Measurements from ENCODE around the gene PDE4B.

The PDE4B gene

DNA sequence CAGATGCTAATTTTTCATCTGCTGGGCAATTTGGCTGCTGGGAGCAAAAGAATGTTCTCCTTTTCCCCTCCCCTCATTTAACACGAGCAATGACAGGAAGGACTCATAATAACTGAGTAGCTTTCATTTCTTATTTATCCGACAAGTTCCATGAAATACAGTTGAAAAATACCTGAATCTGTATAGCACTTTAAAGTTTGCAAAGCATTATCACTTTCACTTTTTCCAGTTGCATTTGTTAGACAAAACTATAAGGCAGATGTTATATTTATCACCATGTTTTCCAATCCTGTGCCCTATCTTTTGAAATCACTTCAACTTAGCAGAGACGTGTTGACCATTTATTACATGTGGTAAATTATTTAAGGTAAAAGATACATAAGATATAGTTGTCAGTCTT, 390.7 kb downstream of the PDE4B start:
- H3K27ac ChIP-seq (ENCODE audit: low read length): no peak overlapping the region
- no peak overlapping the region for H3K4me3 ChIP-seq (ENCODE audit: low read length)
- no peaks in the 10 kb centered on the region for H3K36me3 ChIP-seq (ENCODE audit: control insufficient read depth, insufficient read depth, low read length)
- no CpG with 5 or more reads among the region's 3 CpGs for WGBS (ENCODE audit: insufficient coverage, insufficient read length)
- no peak for DNase-seq (ENCODE audit: low read depth, low spot score)
- H3K4me1 ChIP-seq (ENCODE audit: control insufficient read depth, insufficient read depth, low read length): no peaks in the 10 kb centered on the region
- H3K27me3 ChIP-seq (ENCODE audit: control insufficient read depth, insufficient read depth, low read length): no peaks in the 10 kb centered on the region
- no peaks in the 10 kb centered on the region for H3K9me3 ChIP-seq (ENCODE audit: control insufficient read depth, insufficient read depth, low read length)

DNA sequence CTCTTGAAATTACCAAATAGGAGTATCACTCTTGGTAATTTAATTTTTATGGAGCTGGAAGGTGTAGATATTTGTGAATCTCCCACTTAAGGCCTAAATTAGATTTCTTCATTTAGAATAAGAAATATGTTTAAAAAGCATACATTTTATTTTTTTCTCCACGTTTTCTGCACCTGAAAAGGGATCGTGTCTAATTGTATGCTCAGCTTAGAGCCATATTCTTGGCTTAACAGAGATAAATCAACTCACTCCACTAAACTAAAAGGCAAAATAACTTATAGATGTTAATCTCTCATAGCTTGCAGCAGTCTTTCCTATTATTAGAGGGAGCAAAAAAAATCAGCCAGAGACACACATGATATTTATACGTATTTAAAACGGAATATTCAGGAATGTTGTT, 404.4 kb downstream of the PDE4B start:
- Histone ChIP-seq H3K4me3 (ENCODE audit: low read length) (no peak overlapping the region), H3K36me3 (ENCODE audit: control insufficient read depth, insufficient read depth, low read length) (no peaks in the 10 kb centered on the region), H3K27ac (ENCODE audit: low read length) (no peak overlapping the region), H3K27me3 (ENCODE audit: control insufficient read depth, insufficient read depth, low read length) (no peaks in the 10 kb centered on the region), H3K4me1 (ENCODE audit: control insufficient read depth, insufficient read depth, low read length) (no peaks in the 10 kb centered on the region), H3K9me3 (ENCODE audit: control insufficient read depth, insufficient read depth, low read length) (no peaks in the 10 kb centered on the region)
- no CpG with 5 or more reads among the region's 4 CpGs for whole genome bisulfite sequencing (ENCODE audit: insufficient coverage, insufficient read length)
- no peak for DNase-seq (ENCODE audit: low read depth, low spot score)

DNA sequence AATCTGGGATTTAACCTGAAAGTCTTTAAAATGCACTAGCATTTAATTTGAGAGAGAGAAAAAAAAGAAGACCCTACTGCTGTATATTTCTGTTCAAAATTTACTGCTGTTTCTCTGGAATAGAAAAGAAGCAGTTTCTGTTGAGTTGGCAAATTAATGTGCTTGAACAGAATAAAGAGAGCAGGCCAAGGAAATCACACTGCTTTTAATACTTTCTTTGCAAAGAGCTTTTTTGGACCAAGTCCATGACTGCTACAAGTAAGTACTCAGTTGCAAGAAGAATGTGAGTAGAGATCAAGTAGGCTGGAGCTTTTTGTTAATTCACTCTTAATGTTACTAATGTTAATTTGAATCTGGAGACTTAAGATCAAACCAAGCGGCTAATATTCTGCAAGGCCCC, 405.1 kb downstream of the PDE4B start:
- no peaks in the 10 kb centered on the region for H3K4me1 ChIP-seq (ENCODE audit: control insufficient read depth, insufficient read depth, low read length)
- H3K36me3 ChIP-seq (ENCODE audit: control insufficient read depth, insufficient read depth, low read length): no peaks in the 10 kb centered on the region
- no peaks in the 10 kb centered on the region for H3K27me3 ChIP-seq (ENCODE audit: control insufficient read depth, insufficient read depth, low read length)
- no peak for DNase-seq (ENCODE audit: low read depth, low spot score)
- H3K27ac ChIP-seq (ENCODE audit: low read length): no peak overlapping the region
- H3K4me3 ChIP-seq (ENCODE audit: low read length): no peak overlapping the region
- H3K9me3 ChIP-seq (ENCODE audit: control insufficient read depth, insufficient read depth, low read length): no peaks in the 10 kb centered on the region
- no CpG with 5 or more reads among the region's 1 CpG for WGBS (ENCODE audit: insufficient coverage, insufficient read length)

DNA sequence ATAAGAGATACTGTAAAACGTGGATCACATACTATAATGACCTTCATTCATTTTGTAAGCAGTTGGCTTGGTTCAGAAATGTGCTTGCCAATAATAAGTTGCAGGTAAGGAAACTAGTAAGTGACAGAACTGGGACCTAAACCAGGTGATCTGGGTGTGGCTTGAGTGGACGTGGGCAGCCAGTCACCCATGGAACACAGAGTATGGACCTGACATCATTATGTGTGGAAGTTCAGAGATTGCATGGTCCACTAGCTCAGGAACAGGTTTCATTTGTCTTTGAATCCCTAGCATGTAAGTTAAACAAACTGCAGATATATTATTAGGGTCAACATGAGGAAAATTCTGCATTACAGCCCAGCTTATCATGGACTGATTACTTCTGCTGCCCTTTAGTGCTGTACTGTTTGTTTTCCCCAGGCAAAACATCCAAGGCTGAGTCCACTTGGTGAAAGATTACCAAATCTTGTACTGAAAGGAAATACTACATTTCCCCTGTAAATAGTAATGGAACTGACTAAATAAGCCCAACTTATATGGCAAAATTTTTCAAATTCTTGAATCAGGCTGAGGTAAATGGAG, 414.0 kb downstream of the PDE4B start:
- H3K9me3 ChIP-seq (ENCODE audit: control insufficient read depth, insufficient read depth, low read length): peaks cover 3% of the 10 kb centered on the region
- no peak for DNase-seq (ENCODE audit: low read depth, low spot score)
- no peaks in the 10 kb centered on the region for H3K27me3 ChIP-seq (ENCODE audit: control insufficient read depth, insufficient read depth, low read length)
- no CpG with 5 or more reads among the region's 2 CpGs for WGBS (ENCODE audit: insufficient coverage, insufficient read length)
- no peak overlapping the region for H3K4me3 ChIP-seq (ENCODE audit: low read length)
- H3K4me1 ChIP-seq (ENCODE audit: control insufficient read depth, insufficient read depth, low read length): no peaks in the 10 kb centered on the region
- H3K27ac ChIP-seq (ENCODE audit: low read length): no peak overlapping the region
- H3K36me3 ChIP-seq (ENCODE audit: control insufficient read depth, insufficient read depth, low read length): no peaks in the 10 kb centered on the region

DNA sequence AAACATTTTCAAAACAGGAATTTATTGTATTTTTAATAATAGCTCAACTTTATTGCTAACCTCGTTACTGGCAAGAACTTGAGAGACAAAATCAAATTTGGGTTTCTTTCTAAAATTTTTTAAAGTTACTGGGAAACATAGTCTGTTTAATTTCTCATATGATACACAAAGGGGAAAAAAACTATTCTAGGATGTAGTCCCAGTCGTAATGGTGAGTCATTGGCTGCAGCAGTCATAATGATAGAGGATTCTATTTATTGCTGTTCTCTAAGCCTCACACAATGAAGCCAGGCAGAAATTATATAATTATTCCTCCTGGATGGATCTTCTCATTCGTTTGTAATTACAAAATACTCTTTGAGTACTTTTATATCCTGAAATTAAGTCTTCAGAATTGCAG, 414.8 kb downstream of the PDE4B start:
- Histone ChIP-seq H3K27ac (ENCODE audit: low read length) (no peak overlapping the region), H3K36me3 (ENCODE audit: control insufficient read depth, insufficient read depth, low read length) (no peaks in the 10 kb centered on the region), H3K4me3 (ENCODE audit: low read length) (no peak overlapping the region), H3K27me3 (ENCODE audit: control insufficient read depth, insufficient read depth, low read length) (no peaks in the 10 kb centered on the region), H3K9me3 (ENCODE audit: control insufficient read depth, insufficient read depth, low read length) (peaks cover 3% of the 10 kb centered on the region), H3K4me1 (ENCODE audit: control insufficient read depth, insufficient read depth, low read length) (no peaks in the 10 kb centered on the region)
- no peak for DNase-seq (ENCODE audit: low read depth, low spot score)
- no CpG with 5 or more reads among the region's 3 CpGs for WGBS (ENCODE audit: insufficient coverage, insufficient read length)

GRCh38 chr1:66208632-66209031, 415.9 kb downstream of the PDE4B start:
- Histone ChIP-seq H3K27me3 (ENCODE audit: control insufficient read depth, insufficient read depth, low read length) (no peaks in the 10 kb centered on the region), H3K27ac (ENCODE audit: low read length) (no peak overlapping the region), H3K4me1 (ENCODE audit: control insufficient read depth, insufficient read depth, low read length) (no peaks in the 10 kb centered on the region), H3K9me3 (ENCODE audit: control insufficient read depth, insufficient read depth, low read length) (peaks cover 3% of the 10 kb centered on the region), H3K36me3 (ENCODE audit: control insufficient read depth, insufficient read depth, low read length) (no peaks in the 10 kb centered on the region), H3K4me3 (ENCODE audit: low read length) (no peak overlapping the region)
- DNase-seq (ENCODE audit: low read depth, low spot score): no peak

DNA sequence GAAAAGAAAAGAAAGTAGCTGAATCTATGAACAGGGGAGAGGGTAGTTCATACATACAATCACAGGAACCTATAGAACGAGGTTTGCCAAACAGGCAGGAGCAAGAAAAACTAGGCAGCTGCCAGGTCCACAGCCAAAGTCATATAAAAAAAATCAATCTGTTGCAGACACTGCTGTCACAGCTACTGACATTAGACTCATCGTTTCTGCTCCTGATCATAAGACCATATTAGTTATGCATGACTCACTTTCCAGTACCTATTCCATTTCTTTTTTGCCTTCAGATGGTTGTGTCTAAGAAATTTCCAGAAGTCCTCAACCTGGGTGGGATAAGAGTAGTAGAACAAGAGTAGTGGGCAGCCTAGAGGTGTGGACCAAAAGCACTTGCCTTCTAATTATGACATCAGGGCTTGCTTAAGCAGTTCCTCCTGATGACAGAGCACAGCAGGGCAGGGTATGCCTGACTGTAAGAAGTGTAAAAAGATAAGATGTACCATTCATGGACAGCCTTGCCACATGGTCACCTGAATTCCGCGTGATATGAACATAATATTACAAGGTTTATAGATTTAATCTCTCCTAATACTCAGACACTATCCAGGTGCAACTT, 418.0 kb downstream of the PDE4B start:
- no peak for DNase-seq (ENCODE audit: low read depth, low spot score)
- no peaks in the 10 kb centered on the region for H3K36me3 ChIP-seq (ENCODE audit: control insufficient read depth, insufficient read depth, low read length)
- no peak overlapping the region for H3K27ac ChIP-seq (ENCODE audit: low read length)
- H3K9me3 ChIP-seq (ENCODE audit: control insufficient read depth, insufficient read depth, low read length): peaks cover under 1% of the 10 kb centered on the region
- H3K27me3 ChIP-seq (ENCODE audit: control insufficient read depth, insufficient read depth, low read length): no peaks in the 10 kb centered on the region
- H3K4me1 ChIP-seq (ENCODE audit: control insufficient read depth, insufficient read depth, low read length): no peaks in the 10 kb centered on the region
- H3K4me3 ChIP-seq (ENCODE audit: low read length): no peak overlapping the region
- WGBS (ENCODE audit: insufficient coverage, insufficient read length): no CpG with 5 or more reads among the region's 4 CpGs

DNA sequence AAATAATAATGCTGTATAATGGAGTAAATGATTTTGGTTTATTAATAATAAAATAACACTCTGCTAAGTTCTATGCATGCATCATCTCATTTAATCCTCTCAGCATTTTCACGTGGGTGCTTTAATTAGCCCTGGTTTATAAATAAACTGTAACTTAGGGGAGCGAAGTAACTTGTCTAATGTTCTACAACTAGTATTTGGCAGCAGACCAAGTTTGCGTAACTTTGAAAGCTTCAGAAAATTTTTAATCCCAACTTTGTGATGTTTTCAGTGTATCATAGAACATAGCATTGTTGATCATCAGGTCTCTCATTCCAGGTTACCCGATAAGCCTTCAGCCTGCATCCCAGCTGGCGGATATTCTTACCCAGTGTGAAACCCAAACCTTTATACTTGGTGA, 418.8 kb downstream of the PDE4B start:
- Histone ChIP-seq H3K27ac (ENCODE audit: low read length) (no peak overlapping the region), H3K27me3 (ENCODE audit: control insufficient read depth, insufficient read depth, low read length) (no peaks in the 10 kb centered on the region), H3K4me1 (ENCODE audit: control insufficient read depth, insufficient read depth, low read length) (no peaks in the 10 kb centered on the region), H3K9me3 (ENCODE audit: control insufficient read depth, insufficient read depth, low read length) (no peaks in the 10 kb centered on the region; the same call in 1 of the 2 replicates), H3K36me3 (ENCODE audit: control insufficient read depth, insufficient read depth, low read length) (no peaks in the 10 kb centered on the region), H3K4me3 (ENCODE audit: low read length) (no peak overlapping the region)
- DNase-seq (ENCODE audit: low read depth, low spot score): no peak
- no CpG with 5 or more reads among the region's 5 CpGs for WGBS (ENCODE audit: insufficient coverage, insufficient read length)

DNA sequence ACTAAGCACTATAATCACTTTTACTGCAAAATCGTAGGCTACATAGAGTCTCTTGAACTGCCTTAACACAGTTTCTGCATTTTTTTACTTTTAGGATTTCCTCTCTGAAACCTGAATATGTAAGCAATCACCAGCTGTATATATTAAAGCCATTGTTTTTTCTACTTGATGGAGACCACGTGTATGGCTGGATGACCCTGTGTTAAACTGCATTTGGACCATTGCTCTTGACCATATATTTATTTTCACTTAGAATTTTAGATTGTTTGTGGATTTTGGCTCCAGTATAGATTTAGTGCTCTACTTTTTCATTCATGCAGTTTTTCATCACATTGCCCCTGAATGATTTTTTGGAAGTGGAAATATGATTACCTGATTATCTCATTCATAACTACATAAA, 420.8 kb downstream of the PDE4B start:
- H3K27ac ChIP-seq (ENCODE audit: low read length): no peak overlapping the region
- H3K9me3 ChIP-seq (ENCODE audit: control insufficient read depth, insufficient read depth, low read length): no peaks in the 10 kb centered on the region
- no peaks in the 10 kb centered on the region for H3K4me1 ChIP-seq (ENCODE audit: control insufficient read depth, insufficient read depth, low read length)
- no peak for DNase-seq (ENCODE audit: low read depth, low spot score)
- H3K36me3 ChIP-seq (ENCODE audit: control insufficient read depth, insufficient read depth, low read length): no peaks in the 10 kb centered on the region
- H3K27me3 ChIP-seq (ENCODE audit: control insufficient read depth, insufficient read depth, low read length): no peaks in the 10 kb centered on the region
- WGBS (ENCODE audit: insufficient coverage, insufficient read length): no CpG with 5 or more reads among the region's 2 CpGs
- no peak overlapping the region for H3K4me3 ChIP-seq (ENCODE audit: low read length)

DNA sequence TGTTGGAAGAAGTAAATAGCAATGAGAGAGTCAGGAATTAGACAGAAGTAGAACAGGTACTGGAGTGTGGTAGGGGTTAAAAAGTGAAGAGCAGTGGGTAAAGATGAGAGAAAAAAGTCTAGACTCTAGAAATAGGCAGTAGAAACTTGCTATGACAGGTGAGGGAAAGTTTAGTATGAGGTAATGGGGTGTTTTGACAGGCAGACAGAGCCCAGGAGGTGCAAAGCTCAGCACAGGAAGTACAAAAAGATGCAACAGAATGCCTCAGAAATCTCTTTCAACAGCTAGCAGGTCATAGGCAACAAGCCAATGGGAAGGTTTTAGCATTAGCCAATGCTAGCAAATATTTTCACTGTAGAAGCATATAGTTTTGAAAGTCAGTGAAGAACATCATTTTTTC, 422.2 kb downstream of the PDE4B start:
- no peak overlapping the region for H3K27ac ChIP-seq (ENCODE audit: low read length)
- no peaks in the 10 kb centered on the region for H3K36me3 ChIP-seq (ENCODE audit: control insufficient read depth, insufficient read depth, low read length)
- H3K4me3 ChIP-seq (ENCODE audit: low read length): no peak overlapping the region
- no peak for DNase-seq (ENCODE audit: low read depth, low spot score)
- H3K9me3 ChIP-seq (ENCODE audit: control insufficient read depth, insufficient read depth, low read length): no peaks in the 10 kb centered on the region
- no peaks in the 10 kb centered on the region for H3K4me1 ChIP-seq (ENCODE audit: control insufficient read depth, insufficient read depth, low read length)
- no peaks in the 10 kb centered on the region for H3K27me3 ChIP-seq (ENCODE audit: control insufficient read depth, insufficient read depth, low read length)

- WGBS (ENCODE audit: insufficient coverage, insufficient read length): no CpG with 5 or more reads among the region's 1 CpG
- Histone ChIP-seq H3K4me1 (ENCODE audit: control insufficient read depth, insufficient read depth, low read length) (no peaks in the 10 kb centered on the region), H3K9me3 (ENCODE audit: control insufficient read depth, insufficient read depth, low read length) (no peaks in the 10 kb centered on the region), H3K36me3 (ENCODE audit: control insufficient read depth, insufficient read depth, low read length) (no peaks in the 10 kb centered on the region), H3K27me3 (ENCODE audit: control insufficient read depth, insufficient read depth, low read length) (no peaks in the 10 kb centered on the region), H3K27ac (ENCODE audit: low read length) (no peak overlapping the region), H3K4me3 (ENCODE audit: low read length) (no peak overlapping the region)
- DNase-seq (ENCODE audit: low read depth, low spot score): no peak
Measured at GRCh38 chr1:66217021-66217420, 424.3 kb downstream of the PDE4B start.
